ENCODE measurements around the gene PDYN.

DNA sequence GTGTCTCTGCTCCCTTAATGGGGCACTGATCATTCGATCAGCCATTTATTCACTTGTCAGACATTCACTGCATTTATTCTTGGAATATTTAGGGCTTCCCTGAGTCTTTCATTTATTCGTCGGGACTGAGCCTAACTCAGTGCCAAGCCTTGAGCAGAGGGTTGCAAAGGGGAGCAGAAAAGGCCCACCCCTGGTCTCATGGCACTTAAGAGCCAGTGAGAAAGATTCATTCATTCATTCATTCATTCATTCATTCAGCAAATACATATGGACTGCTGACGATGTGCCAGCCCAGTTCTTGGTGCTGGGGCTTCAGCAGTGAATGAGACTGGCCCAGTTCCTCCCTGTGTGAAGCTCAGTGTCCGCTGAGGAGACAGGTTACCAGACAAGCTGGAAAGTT, 62.0 kb downstream of the PDYN start:
- TF ChIP-seq ZC3H10 (CRISPR knock-in tag; IDR thresholded peaks at IDR 0.05) (no peak), OSR1 (CRISPR knock-in tag; IDR thresholded peaks at IDR 0.05) (no peak), TCF4 (CRISPR knock-in tag; IDR thresholded peaks at IDR 0.05; ENCODE audit: borderline replicate concordance) (no peak)

All from SK-N-SH treated with all-trans-retinoic acid at 6 μM for 48 hours (cell line).